PC-3 (cell line): ENCODE measurements around the gene CR1. TPM values are rescaled to one million over a fixed set of nuclear protein-coding genes. Genes with fewer than 3 reads are reported as not detected.
"Not testable (repeated sequence)": the region's sequence is repeated elsewhere in the genome, so short reads cannot be mapped to it uniquely, and the experiment has no call there.

Experiments
- ATAC-seq: fragments of 200-7000 bp; cut with Tn5 transposase; 2 replicates; pipeline ENCODE4 v1.9.1; 2020; ENCODE audit warnings: mild to moderate bottlenecking, moderate library complexity
- BruUV-seq: library from RNA; stranded (reverse); fragments of 400-500 nt; replicated peaks from 2 replicates; lab custom pipeline; 2021; lab: Mats Ljungman, UMichigan
- CTCF ChIA-PET: fragments of 300-600 bp; sonication (Branson Sonifier 250); formaldehyde crosslinking; loops from one replicate; lab custom pipeline; 2022; ENCODE audit warnings: antibody characterized with exemption; lab: Charles Lee
- POLR2A ChIA-PET: fragments of 300-600 bp; sonication (Branson Sonifier 250); formaldehyde crosslinking; loops from one replicate; lab custom pipeline; 2022; ENCODE audit warnings: antibody characterized with exemption; ENCODE audit not compliant: unreplicated experiment; lab: Charles Lee
- DNase-seq: peaks from one replicate; pipeline ENCODE4 v3.0.0-alpha.2; 2015
- H2AFZ ChIP-seq: fragments of 300-600 bp; sonication (generic); 2 replicates; pipeline ENCODE4 v1.6.0; 2016; ENCODE audit warnings: antibody characterized with exemption, low read length
- H3F3A ChIP-seq: fragments of 300-600 bp; sonication (generic); one replicate; pipeline ENCODE4 v1.6.0; 2017; ENCODE audit warnings: antibody characterized with exemption, low read length, control low read depth, mild to moderate bottlenecking; ENCODE audit not compliant: unreplicated experiment
- H3K27ac ChIP-seq: fragments of 300-600 bp; sonication (generic); 2 replicates; pipeline ENCODE4 v1.5.1; 2016; ENCODE audit warnings: mild to moderate bottlenecking, low read length
- H3K27me3 ChIP-seq: fragments of 300-600 bp; sonication (generic); 2 replicates; pipeline ENCODE4 v1.6.1; 2016; ENCODE audit warnings: low read length, mixed read lengths
- H3K36me3 ChIP-seq: fragments of 300-600 bp; sonication (generic); 2 replicates; pipeline ENCODE4 v1.6.1; 2016; ENCODE audit warnings: low read depth, mixed run types, low read length, mixed read lengths
- H3K4me1 ChIP-seq: fragments of 300-600 bp; sonication (generic); 2 replicates; pipeline ENCODE4 v1.5.1; 2016; ENCODE audit warnings: low read length; ENCODE audit not compliant: insufficient read depth
- H3K4me2 ChIP-seq: fragments of 300-600 bp; sonication (generic); 2 replicates; pipeline ENCODE4 v1.6.0; 2016; ENCODE audit warnings: low read length
- H3K4me3 ChIP-seq: fragments of 300-600 bp; sonication (generic); 2 replicates; pipeline ENCODE4 v1.5.1; 2016; ENCODE audit warnings: mild to moderate bottlenecking, low read length, mixed read lengths
- H3K79me2 ChIP-seq: fragments of 300-600 bp; sonication (generic); 2 replicates; pipeline ENCODE4 v1.6.1; 2017; ENCODE audit warnings: low read length, mixed read lengths
- H3K9ac ChIP-seq: fragments of 300-600 bp; sonication (generic); 2 replicates; pipeline ENCODE4 v1.6.0; 2016; ENCODE audit warnings: mild to moderate bottlenecking, low read length
- H3K9me2 ChIP-seq: fragments of 300-600 bp; sonication (generic); replicated peaks from 2 replicates; pipeline ENCODE4 v1.6.1; 2016; ENCODE audit warnings: mixed run types, low read length, mixed read lengths
- H3K9me3 ChIP-seq: fragments of 300-600 bp; sonication (generic); 2 replicates; pipeline ENCODE4 v1.6.1; 2016; ENCODE audit warnings: low read length, mixed read lengths
- H4K20me1 ChIP-seq: fragments of 300-600 bp; sonication (generic); 2 replicates; pipeline ENCODE4 v1.6.1; 2016; ENCODE audit warnings: low read length, mixed read lengths
- CTCF ChIP-seq: fragments of 300-600 bp; sonication (generic); conservative IDR thresholded peaks from 2 replicates; pipeline ENCODE4 v1.5.1; 2017; ENCODE audit warnings: antibody characterized with exemption, low read depth, mild to moderate bottlenecking, low read length
- EZH2 ChIP-seq: fragments of 300-600 bp; sonication (generic); IDR thresholded peaks from one replicate; pipeline ENCODE4 v1.6.1; 2017; ENCODE audit warnings: antibody characterized with exemption, mild to moderate bottlenecking, low read length; ENCODE audit not compliant: unreplicated experiment
- EZH2phosphoT487 ChIP-seq: fragments of 300-600 bp; sonication (generic); IDR thresholded peaks from 2 replicates; pipeline ENCODE4 v1.6.1; 2018; ENCODE audit warnings: mild to moderate bottlenecking, antibody characterized with exemption, low read length, borderline replicate concordance
- intact Hi-C: fragments of 100-400 bp; cut with micrococcal nuclease; formaldehyde crosslinking; loops from 2 replicates; pipeline ENCODE4 v1.9.0; 2023
- total RNA-seq: library from RNA; depleted of rRNA; stranded (reverse); fragments of >200 nt; gene quantifications from 2 replicates; pipeline ENCODE4 v1.2.3, GENCODE V29; 2014

Gene CR1
- total RNA-seq, 1 experiment from 2014 or later: not detected

GRCh38 chr1:207659545-207660153 is 163.7 kb downstream of the CR1 start:
- no TSS peak for BruUV-seq
- no peak for TF ChIP-seq EZH2phosphoT487
- TF ChIP-seq CTCF: no peak
- TF ChIP-seq EZH2: no peak
- ATAC-seq: peak; percentile 42
- Histone ChIP-seq H3K4me1 (no peaks in the 10 kb centered on the region), H3K9me3 (no peaks in the 10 kb centered on the region), H3F3A (no peaks in the 10 kb centered on the region), H2AFZ (no peak overlapping the region), H3K27me3 (peaks cover 40% of the 10 kb centered on the region), H3K9ac (no peak overlapping the region), H3K79me2 (no peaks in the 10 kb centered on the region), H3K4me2 (no peak overlapping the region), H4K20me1 (no peaks in the 10 kb centered on the region), H3K9me2 (no peaks in the 10 kb centered on the region), H3K27ac (no peak overlapping the region), H3K4me3 (no peak overlapping the region), H3K36me3 (no peaks in the 10 kb centered on the region)
- POLR2A ChIA-PET: no interaction called here
- CTCF ChIA-PET: no interaction called here
- intact Hi-C loops: no loop called here
- peak; percentile 63 for DNase-seq

- H3K79me2 ChIP-seq, H3K9me3 ChIP-seq, DNase-seq, ATAC-seq, BruUV-seq, H2AFZ ChIP-seq, H3K36me3 ChIP-seq, H3K4me3 ChIP-seq, H3K27ac ChIP-seq, intact Hi-C loops, H3K4me1 ChIP-seq, H3K4me2 ChIP-seq, H3K9me2 ChIP-seq, H4K20me1 ChIP-seq, POLR2A ChIA-PET, CTCF ChIA-PET, H3K9ac ChIP-seq, H3F3A ChIP-seq: not testable (repeated sequence)
- H3K27me3 ChIP-seq: peaks cover 51% of the 10 kb centered on the region
These were observed 165.5 kb downstream of the CR1 start for GRCh38 chr1:207661420-207661819.

DNA sequence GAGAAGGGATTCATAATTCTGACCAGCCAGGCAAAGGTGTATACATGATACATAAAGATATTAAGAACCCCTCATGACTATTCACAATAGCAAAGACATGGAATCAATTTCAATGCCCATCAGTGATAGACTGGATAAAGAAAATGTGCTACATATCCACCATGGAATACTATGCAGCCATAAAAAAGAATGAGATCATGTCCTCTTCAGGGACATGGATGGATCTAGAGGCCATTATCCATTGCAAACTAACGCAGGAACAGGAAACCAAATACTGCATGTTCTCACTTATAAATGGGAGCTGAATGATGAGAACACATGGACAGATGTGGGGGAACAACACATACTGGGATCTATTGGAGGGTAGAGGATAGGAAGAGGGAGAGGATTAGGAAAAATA is 170.4 kb downstream of the CR1 start:
- no peaks in the 10 kb centered on the region for H3F3A ChIP-seq
- no TSS peak for BruUV-seq
- H2AFZ ChIP-seq: no peak overlapping the region
- ATAC-seq (no peak), DNase-seq (no peak)
- POLR2A ChIA-PET: no interaction called here
- no peak overlapping the region for H3K27ac ChIP-seq
- no peaks in the 10 kb centered on the region for H3K4me1 ChIP-seq
- CTCF ChIA-PET: interaction anchor here (0.6 kb wide), 1 partner anchor 87 kb away, joined by 5 read pairs; no protein-coding TSS in a partner anchor
- intact Hi-C loops: no loop called here
- H3K9me3 ChIP-seq: 0 out of 2 replicates have a peak, but pooled peaks cover 6% of the 10 kb centered on the region
- H4K20me1 ChIP-seq: no peaks in the 10 kb centered on the region
- H3K9me2 ChIP-seq: no peaks in the 10 kb centered on the region
- no peak overlapping the region for H3K4me3 ChIP-seq
- no peak for TF ChIP-seq EZH2phosphoT487
- TF ChIP-seq EZH2: no peak
- no peak for TF ChIP-seq CTCF
- H3K9ac ChIP-seq: no peak overlapping the region
- no peaks in the 10 kb centered on the region for H3K36me3 ChIP-seq
- H3K79me2 ChIP-seq: no peaks in the 10 kb centered on the region
- peaks cover 70% of the 10 kb centered on the region for H3K27me3 ChIP-seq
- H3K4me2 ChIP-seq: no peak overlapping the region
